ENCODE results near the gene TNS1. TPM values are rescaled to one million over a fixed set of nuclear protein-coding genes. Genes with fewer than 3 reads are reported as not detected.

The TNS1 gene
- total RNA-seq, 1 experiment from 2014 or later = 3.4 TPM

DNA sequence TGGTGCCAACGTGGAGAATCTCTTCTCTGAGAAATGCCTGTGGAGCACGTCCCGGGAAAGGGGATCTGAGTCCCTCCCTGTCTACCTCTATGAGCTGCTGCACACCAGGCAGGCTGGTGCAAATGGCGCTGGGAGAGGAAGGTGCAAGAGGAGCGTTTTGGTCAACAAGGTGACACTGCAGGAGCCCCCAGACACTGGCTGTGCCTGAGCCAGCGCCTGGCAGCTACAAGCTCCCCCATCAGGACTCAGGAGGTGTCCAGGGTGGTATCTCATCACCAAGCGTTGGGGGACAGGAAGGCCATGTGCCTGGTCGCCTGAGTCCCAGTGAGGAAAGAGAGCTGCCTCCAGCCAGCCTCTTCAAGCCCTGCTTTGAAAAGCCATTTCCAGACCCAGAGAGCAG is 173.4 kb downstream of the TNS1 start:
- no peak overlapping the region for H4K91ac ChIP-seq (ENCODE audit: insufficient read length, low read depth, low read length)
- no peak overlapping the region for H4K5ac ChIP-seq (ENCODE audit: insufficient read length, low read depth, low read length)
- H3K36me3 Mint-ChIP-seq (ENCODE audit: insufficient read depth in 1 of 3, low read depth in 3 of 3) = peaks cover 0 to 4% (median 3%) of the 10 kb centered on the region in 3 experiments; a peak in 4 of 7 replicates
- H2AK5ac ChIP-seq (ENCODE audit: insufficient read length, low read length) = no peak overlapping the region
- no peak overlapping the region for H3K4me2 ChIP-seq (ENCODE audit: insufficient read depth, insufficient read length, low read length)
- H2BK5ac ChIP-seq (ENCODE audit: insufficient read length, low read length) = no peak overlapping the region
- H3K79me2 ChIP-seq (ENCODE audit: insufficient read depth, low read length) = no peaks in the 10 kb centered on the region
- H3T11ph ChIP-seq (ENCODE audit: low read length) = no peak overlapping the region
- peaks cover 4 to 19% of the 10 kb centered on the region in 2 experiments for H3K4me1 Mint-ChIP-seq
- H2AFZ ChIP-seq (ENCODE audit: low read length) = no peak overlapping the region
- H3K27ac ChIP-seq (ENCODE audit: insufficient read length, low read depth, low read length) = no peak overlapping the region
- no CpG with 5 or more reads among the region's 8 CpGs for WGBS (ENCODE audit: extremely low coverage, insufficient read length, low lambda C conversion rate)
- H3K9me3 Mint-ChIP-seq = no peaks in the 10 kb centered on the region; a peak in 1 of 5 replicates
- DNase-seq = no peak
- no peak overlapping the region for H2BK120ac ChIP-seq (ENCODE audit: low read depth, low read length, poor library complexity, severe bottlenecking)
- no peak overlapping the region for H2BK12ac ChIP-seq (ENCODE audit: insufficient read length, low read depth, low read length)
- H3K79me1 ChIP-seq (ENCODE audit: insufficient read depth, low read depth, low read length, poor library complexity, severe bottlenecking) = no peaks in the 10 kb centered on the region
- H3K56ac ChIP-seq (ENCODE audit: insufficient read length, low read depth, low read length) = no peak overlapping the region
- no peaks in the 10 kb centered on the region for H3K9me3 ChIP-seq (ENCODE audit: control insufficient read depth, low read depth, low read length)
- H3K4me1 ChIP-seq (ENCODE audit: insufficient read depth, low read length) = no peaks in the 10 kb centered on the region
- H3K27me3 Mint-ChIP-seq (ENCODE audit: low read depth) = peaks cover 8% of the 10 kb centered on the region
- no peak overlapping the region for H3K9ac ChIP-seq (ENCODE audit: extremely low read depth, insufficient read length, low read length)
- H4K8ac ChIP-seq (replicated peaks; ENCODE audit: insufficient read length, low read depth, low read length) = no peak overlapping the region
- no peak overlapping the region for H3K27ac Mint-ChIP-seq
- TF ChIP-seq, protein P1, sequence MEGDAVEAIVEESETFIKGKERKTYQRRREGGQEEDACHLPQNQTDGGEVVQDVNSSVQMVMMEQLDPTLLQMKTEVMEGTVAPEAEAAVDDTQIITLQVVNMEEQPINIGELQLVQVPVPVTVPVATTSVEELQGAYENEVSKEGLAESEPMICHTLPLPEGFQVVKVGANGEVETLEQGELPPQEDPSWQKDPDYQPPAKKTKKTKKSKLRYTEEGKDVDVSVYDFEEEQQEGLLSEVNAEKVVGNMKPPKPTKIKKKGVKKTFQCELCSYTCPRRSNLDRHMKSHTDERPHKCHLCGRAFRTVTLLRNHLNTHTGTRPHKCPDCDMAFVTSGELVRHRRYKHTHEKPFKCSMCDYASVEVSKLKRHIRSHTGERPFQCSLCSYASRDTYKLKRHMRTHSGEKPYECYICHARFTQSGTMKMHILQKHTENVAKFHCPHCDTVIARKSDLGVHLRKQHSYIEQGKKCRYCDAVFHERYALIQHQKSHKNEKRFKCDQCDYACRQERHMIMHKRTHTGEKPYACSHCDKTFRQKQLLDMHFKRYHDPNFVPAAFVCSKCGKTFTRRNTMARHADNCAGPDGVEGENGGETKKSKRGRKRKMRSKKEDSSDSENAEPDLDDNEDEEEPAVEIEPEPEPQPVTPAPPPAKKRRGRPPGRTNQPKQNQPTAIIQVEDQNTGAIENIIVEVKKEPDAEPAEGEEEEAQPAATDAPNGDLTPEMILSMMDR (conservative IDR thresholded peaks at IDR 0.05) = no peak
- no peak overlapping the region for H3K4me3 Mint-ChIP-seq
- no peak overlapping the region for H3K18ac ChIP-seq (ENCODE audit: insufficient read length, low read depth, low read length)
- H2BK20ac ChIP-seq (ENCODE audit: low read depth, low read length, poor library complexity, severe bottlenecking) = no peak overlapping the region
- no peak overlapping the region for H3K4ac ChIP-seq (ENCODE audit: low read depth, low read length)
- no peaks in the 10 kb centered on the region for H3K27me3 ChIP-seq (ENCODE audit: insufficient read depth, low read length)
- H2BK15ac ChIP-seq (ENCODE audit: low read depth, low read length) = no peak overlapping the region
- no peak overlapping the region for H3K23ac ChIP-seq (ENCODE audit: insufficient read length, low read depth, low read length)
- no peaks in the 10 kb centered on the region for H4K20me1 ChIP-seq (ENCODE audit: control insufficient read depth, insufficient read depth, insufficient read length)
- no peaks in the 10 kb centered on the region for H3K23me2 ChIP-seq (ENCODE audit: insufficient read length, low read depth, low read length, poor library complexity, severe bottlenecking)
- H3K14ac ChIP-seq (ENCODE audit: insufficient read depth, low read length) = no peak overlapping the region; the same call in 1 of the 2 replicates
